CD4-positive, alpha-beta T cell (primary cell): ENCODE results near the gene LIMCH1. TPM values are rescaled to one million over a fixed set of nuclear protein-coding genes. Genes with fewer than 3 reads are reported as not detected.

Experiments used
- ATAC-seq: fragments of 200-7000 bp; cut with Tn5 transposase; one replicate; pipeline ENCODE4 v1.10.0; 2022; ENCODE audit warnings: mild to moderate bottlenecking; ENCODE audit not compliant: poor library complexity
- CTCF ChIA-PET: fragments of 350-600 bp; sonication (Branson Sonifier 250); formaldehyde crosslinking; loops from one replicate; lab custom pipeline; 2021; ENCODE audit warnings: antibody characterized with exemption, inconsistent platforms; lab: Charles Lee
- POLR2A ChIA-PET: fragments of 350-600 bp; sonication (Branson Sonifier 250); formaldehyde crosslinking; loops from one replicate; lab custom pipeline; 2021; ENCODE audit warnings: antibody characterized with exemption, inconsistent platforms; lab: Charles Lee
- DNase-seq, 14 experiments: peaks; one replicate each; pipeline ENCODE4 v3.0.0-alpha.2; 2013 to 2020; ENCODE audit warnings: mixed read lengths in 2 of 14
- H3K27ac ChIP-seq, 2 donors: one replicate each; pipeline versions ENCODE4 v1.5.1 to v1.7.0; 2013; ENCODE audit warnings: low read length in 2 of 2, low read depth in 1 of 2, mild to moderate bottlenecking in 1 of 2
- H3K27me3 ChIP-seq, 2 experiments: 1 replicate in 1 of 2; 2 replicates in 1 of 2; pipeline versions ENCODE4 v1.6.1 to v1.7.0; 2013; ENCODE audit warnings: low read length in 2 of 2, control low read depth in 1 of 2, mild to moderate bottlenecking in 1 of 2, moderate library complexity in 1 of 2; ENCODE audit not compliant: insufficient read depth in 2 of 2, control insufficient read depth in 1 of 2
- H3K36me3 ChIP-seq: one replicate; pipeline ENCODE4 v1.6.1; 2013; ENCODE audit warnings: low read length, control low read depth; ENCODE audit not compliant: insufficient read depth
- H3K4me1 ChIP-seq: one replicate; pipeline ENCODE4 v1.6.1; 2013; ENCODE audit warnings: low read length, control low read depth; ENCODE audit not compliant: insufficient read depth
- H3K4me3 ChIP-seq: one replicate; pipeline ENCODE4 v1.5.1; 2013; ENCODE audit warnings: mild to moderate bottlenecking, low read length, moderate library complexity
- H3K9me3 ChIP-seq, 2 experiments: 1 replicate in 1 of 2; 2 replicates in 1 of 2; pipeline versions ENCODE4 v1.6.1 to v1.7.0; 2013; ENCODE audit warnings: low read length in 2 of 2, mild to moderate bottlenecking in 2 of 2, control low read depth in 1 of 2, moderate library complexity in 1 of 2; ENCODE audit not compliant: control insufficient read depth in 1 of 2, insufficient read depth in 1 of 2
- H3K27ac Mint-ChIP-seq: one replicate; pipeline ENCODE4 v1.8.0; 2020; ENCODE audit warnings: mixed read lengths
- H3K27me3 Mint-ChIP-seq: one replicate; pipeline ENCODE4 v1.8.0; 2021; ENCODE audit warnings: mixed read lengths
- H3K36me3 Mint-ChIP-seq: one replicate; pipeline ENCODE4 v1.8.0; 2021; ENCODE audit warnings: low read depth, mixed read lengths
- H3K4me1 Mint-ChIP-seq: one replicate; pipeline ENCODE4 v1.8.0; 2021; ENCODE audit warnings: low read depth, mixed read lengths
- H3K4me3 Mint-ChIP-seq: one replicate; pipeline ENCODE4 v1.8.0; 2020; ENCODE audit warnings: mild to moderate bottlenecking, mixed read lengths
- H3K9me3 Mint-ChIP-seq: one replicate; pipeline ENCODE4 v1.8.0; 2020; ENCODE audit warnings: mixed read lengths
- intact Hi-C, 2 experiments: fragments of 100-400 bp; cut with DNase I in 1 of 2; cut with micrococcal nuclease in 1 of 2; formaldehyde crosslinking; loops; one replicate each; pipeline versions ENCODE4 v1.15.1 to v1.9.0; 2023 to 2025; cut with DNase I, micrococcal nuclease
- total RNA-seq, 174 experiments: library from RNA in 2 of 174; stranded (reverse) in 2 of 174; gene quantifications; one replicate each; pipeline ENCODE4 v1.2.3 and lab custom pipeline; 2021 to 2026
- TF ChIP-seq, protein P1 (sequence below): fragments of 200-600 bp; IDR thresholded peaks from one replicate; pipeline ENCODE4 v1.8.0; 2022; ENCODE audit warnings: antibody characterized with exemption, mild to moderate bottlenecking

LIMCH1 gene
- total RNA-seq, 2 experiments from 2014 or later: not detected

DNA sequence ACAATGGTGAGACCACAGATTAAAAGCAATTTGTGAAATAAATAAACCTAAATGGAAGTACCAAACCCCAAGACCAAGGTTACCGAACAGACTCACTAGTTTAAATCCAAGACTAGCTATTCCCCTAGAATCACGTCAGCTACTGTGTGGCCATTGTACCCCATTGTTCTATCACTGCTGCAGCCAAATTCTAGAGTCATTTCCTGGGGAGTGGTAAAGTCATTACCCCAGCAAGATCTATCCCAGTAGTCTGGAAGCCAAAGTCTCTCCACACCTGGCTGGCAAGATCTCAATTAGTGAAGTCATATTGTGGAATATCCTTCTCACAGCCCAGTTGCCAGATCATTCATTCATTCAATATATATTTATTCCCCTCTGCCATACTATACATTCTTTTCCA lies 143.1 kb downstream of the LIMCH1 start:
- Histone ChIP-seq H3K36me3 (no peaks in the 10 kb centered on the region), H3K27me3 (no peaks in the 10 kb centered on the region), H3K9me3 (no peaks in the 10 kb centered on the region), H3K4me3 (no peak overlapping the region), H3K4me1 (no peaks in the 10 kb centered on the region), H3K27ac (no peak overlapping the region)
- no peak for DNase-seq
- H3K9me3 Mint-ChIP-seq: no peaks in the 10 kb centered on the region
- H3K4me3 Mint-ChIP-seq: no peak overlapping the region
- no peaks in the 10 kb centered on the region for H3K27me3 Mint-ChIP-seq
- H3K27ac Mint-ChIP-seq: no peak overlapping the region
- intact Hi-C loops: no loop called here
- POLR2A ChIA-PET: no interaction called here
- no peak for ATAC-seq
- H3K36me3 Mint-ChIP-seq: no peaks in the 10 kb centered on the region
- CTCF ChIA-PET: no interaction called here
- TF ChIP-seq, protein P1, sequence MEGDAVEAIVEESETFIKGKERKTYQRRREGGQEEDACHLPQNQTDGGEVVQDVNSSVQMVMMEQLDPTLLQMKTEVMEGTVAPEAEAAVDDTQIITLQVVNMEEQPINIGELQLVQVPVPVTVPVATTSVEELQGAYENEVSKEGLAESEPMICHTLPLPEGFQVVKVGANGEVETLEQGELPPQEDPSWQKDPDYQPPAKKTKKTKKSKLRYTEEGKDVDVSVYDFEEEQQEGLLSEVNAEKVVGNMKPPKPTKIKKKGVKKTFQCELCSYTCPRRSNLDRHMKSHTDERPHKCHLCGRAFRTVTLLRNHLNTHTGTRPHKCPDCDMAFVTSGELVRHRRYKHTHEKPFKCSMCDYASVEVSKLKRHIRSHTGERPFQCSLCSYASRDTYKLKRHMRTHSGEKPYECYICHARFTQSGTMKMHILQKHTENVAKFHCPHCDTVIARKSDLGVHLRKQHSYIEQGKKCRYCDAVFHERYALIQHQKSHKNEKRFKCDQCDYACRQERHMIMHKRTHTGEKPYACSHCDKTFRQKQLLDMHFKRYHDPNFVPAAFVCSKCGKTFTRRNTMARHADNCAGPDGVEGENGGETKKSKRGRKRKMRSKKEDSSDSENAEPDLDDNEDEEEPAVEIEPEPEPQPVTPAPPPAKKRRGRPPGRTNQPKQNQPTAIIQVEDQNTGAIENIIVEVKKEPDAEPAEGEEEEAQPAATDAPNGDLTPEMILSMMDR: no peak
- H3K4me1 Mint-ChIP-seq: no peaks in the 10 kb centered on the region

DNA sequence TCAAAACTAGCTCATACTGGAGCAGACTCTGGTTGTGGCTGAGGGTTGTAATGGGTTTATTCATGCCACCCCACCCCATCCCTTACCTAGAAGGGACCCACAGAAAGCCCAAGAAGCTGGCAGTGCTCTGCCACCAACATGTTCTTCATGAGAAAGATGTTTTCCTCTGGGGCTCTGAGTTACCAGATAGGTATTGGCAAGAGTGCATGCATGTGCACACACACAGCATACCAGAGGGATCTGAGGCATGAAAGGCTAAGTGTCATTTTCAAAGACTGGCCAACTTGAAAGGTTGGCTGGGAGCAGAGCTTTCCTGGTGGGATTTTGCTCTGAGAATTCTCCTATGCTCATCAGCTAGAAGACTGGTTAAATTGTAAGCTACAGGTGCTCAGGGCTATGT lies 145.4 kb downstream of the LIMCH1 start:
- Mint-ChIP-seq H3K27ac (no peak overlapping the region), H3K4me3 (no peak overlapping the region), H3K4me1 (no peaks in the 10 kb centered on the region), H3K9me3 (no peaks in the 10 kb centered on the region), H3K27me3 (no peaks in the 10 kb centered on the region), H3K36me3 (no peaks in the 10 kb centered on the region)
- H3K36me3 ChIP-seq: no peaks in the 10 kb centered on the region
- intact Hi-C loops: no loop called here
- ChIA-PET CTCF (no interaction called here), POLR2A (no interaction called here)
- no peak overlapping the region for H3K4me3 ChIP-seq
- ATAC-seq: no peak
- H3K9me3 ChIP-seq: no peaks in the 10 kb centered on the region
- H3K4me1 ChIP-seq: no peaks in the 10 kb centered on the region
- TF ChIP-seq, protein P1: no peak
- DNase-seq: no peak
- H3K27ac ChIP-seq: no peak overlapping the region
- H3K27me3 ChIP-seq: no peaks in the 10 kb centered on the region

DNA sequence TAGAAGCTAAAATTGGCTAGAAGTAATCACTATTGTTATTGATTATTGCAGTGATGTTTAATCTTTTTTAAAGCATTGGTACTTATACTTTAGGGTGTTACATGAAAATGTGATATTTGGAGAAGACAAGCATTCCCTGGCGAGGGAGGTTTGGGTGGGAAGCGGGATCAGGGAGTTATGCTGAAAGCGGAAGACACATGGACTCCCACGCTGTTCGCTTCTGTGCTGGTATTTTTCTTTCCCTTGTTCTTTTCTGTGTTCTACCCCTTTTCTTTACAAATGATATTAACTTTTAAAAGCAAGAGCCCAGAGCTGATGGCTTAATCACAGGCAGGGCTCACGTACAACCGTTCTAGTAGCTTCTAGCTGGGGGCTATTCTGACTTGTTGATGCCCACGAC lies 148.9 kb downstream of the LIMCH1 start:
- H3K27ac ChIP-seq: no peak overlapping the region
- no peak overlapping the region for H3K4me3 ChIP-seq
- Mint-ChIP-seq H3K9me3 (no peaks in the 10 kb centered on the region), H3K27me3 (no peaks in the 10 kb centered on the region), H3K36me3 (no peaks in the 10 kb centered on the region), H3K4me3 (no peak overlapping the region), H3K27ac (no peak overlapping the region), H3K4me1 (no peaks in the 10 kb centered on the region)
- intact Hi-C loops: no loop called here
- H3K36me3 ChIP-seq: no peaks in the 10 kb centered on the region
- no peaks in the 10 kb centered on the region for H3K4me1 ChIP-seq
- H3K27me3 ChIP-seq: no peaks in the 10 kb centered on the region
- ATAC-seq (no peak), DNase-seq (no peak)
- H3K9me3 ChIP-seq: no peaks in the 10 kb centered on the region
- TF ChIP-seq, protein P1: no peak
- CTCF ChIA-PET: no interaction called here
- POLR2A ChIA-PET: no interaction called here
